ENCODE results near the gene COL4A6.

GRCh38 chrX:108415891-108416290, 22.3 kb downstream of the COL4A6 start:
- TF ChIP-seq POLR2AphosphoS5 (IDR thresholded peaks at IDR 0.05; ENCODE audit: borderline replicate concordance, low read depth, low read length) (no peak), EZH2 (IDR thresholded peaks at IDR 0.05) (no peak)
